ENCODE measurements around the gene ATXN7L3.

ATXN7L3 gene

DNA sequence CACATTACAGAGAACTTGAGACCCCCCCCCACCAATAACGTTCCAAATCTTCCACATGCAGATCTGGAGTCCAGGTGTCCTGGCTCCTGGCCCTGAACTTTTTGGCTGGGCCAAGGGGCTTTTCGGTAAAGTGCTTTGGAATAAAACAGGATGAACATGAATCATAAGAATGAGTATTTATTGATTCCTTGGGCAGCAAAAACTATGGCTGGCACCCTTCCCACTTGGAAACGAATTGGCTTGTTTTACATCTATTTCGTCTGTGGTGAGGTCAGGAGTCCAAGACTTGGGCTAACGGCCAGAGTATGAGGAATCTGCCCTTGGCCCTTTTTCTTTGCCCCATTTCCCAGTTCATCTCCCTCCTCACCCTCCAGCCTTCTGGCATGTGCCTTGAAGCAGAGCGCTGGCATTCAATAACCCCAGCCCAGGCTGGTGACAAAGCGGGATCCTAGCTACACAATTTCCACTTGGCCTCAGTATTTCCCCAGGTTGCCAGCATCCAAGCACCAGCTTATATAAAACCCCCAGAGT is 23.9 kb upstream of the ATXN7L3 start:
- Histone ChIP-seq H3K36me3 (peaks cover 5% of the 10 kb centered on the region), H3K9me3 (no peaks in the 10 kb centered on the region), H3K27me3 (no peaks in the 10 kb centered on the region), H3K4me1 (peaks cover 5% of the 10 kb centered on the region), H3K4me3 (ENCODE audit: low read depth, low read length) (no peak overlapping the region)
- DNase-seq: no peak
- TF ChIP-seq, protein P1, sequence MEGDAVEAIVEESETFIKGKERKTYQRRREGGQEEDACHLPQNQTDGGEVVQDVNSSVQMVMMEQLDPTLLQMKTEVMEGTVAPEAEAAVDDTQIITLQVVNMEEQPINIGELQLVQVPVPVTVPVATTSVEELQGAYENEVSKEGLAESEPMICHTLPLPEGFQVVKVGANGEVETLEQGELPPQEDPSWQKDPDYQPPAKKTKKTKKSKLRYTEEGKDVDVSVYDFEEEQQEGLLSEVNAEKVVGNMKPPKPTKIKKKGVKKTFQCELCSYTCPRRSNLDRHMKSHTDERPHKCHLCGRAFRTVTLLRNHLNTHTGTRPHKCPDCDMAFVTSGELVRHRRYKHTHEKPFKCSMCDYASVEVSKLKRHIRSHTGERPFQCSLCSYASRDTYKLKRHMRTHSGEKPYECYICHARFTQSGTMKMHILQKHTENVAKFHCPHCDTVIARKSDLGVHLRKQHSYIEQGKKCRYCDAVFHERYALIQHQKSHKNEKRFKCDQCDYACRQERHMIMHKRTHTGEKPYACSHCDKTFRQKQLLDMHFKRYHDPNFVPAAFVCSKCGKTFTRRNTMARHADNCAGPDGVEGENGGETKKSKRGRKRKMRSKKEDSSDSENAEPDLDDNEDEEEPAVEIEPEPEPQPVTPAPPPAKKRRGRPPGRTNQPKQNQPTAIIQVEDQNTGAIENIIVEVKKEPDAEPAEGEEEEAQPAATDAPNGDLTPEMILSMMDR (IDR thresholded peaks at IDR 0.05; ENCODE audit: low read depth, low read length): no peak

DNA sequence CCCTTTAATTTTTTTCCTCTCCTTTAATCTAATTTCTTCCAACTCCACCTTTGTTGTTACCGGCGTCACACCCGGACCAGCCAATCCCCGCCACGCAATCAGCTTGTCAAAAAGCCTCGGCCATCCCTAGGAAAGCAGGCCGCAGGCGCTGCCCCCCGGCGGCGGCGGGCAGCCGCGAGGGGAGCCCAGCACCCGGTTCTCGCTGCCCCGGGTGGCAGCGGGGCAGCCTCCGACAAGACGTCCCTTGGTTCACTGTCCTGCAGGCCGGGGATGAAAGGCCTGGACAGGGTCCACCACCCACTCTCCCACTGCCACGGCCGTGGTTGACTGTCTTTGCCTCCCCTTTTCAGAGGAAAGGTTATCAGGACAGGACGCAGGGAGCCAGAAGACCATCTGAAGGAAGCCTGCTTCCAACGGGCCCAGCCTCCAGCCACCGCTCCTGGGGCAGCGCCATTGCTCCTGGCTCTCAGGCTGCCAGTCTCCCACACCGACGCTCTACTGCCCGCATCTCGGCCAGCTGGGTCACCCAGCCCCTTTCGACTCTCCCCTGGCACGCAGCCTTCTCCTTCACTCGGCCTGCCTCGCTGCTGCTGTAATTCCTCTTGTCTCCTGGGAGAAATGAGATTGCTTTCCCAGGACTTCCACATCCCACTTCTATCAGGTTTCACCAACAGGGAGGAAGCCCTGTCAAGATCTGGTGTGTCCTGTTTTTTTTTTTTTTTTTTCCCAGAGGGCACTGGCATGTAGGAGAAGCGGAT is 22.6 kb upstream of the ATXN7L3 start:
- H3K4me3 ChIP-seq (ENCODE audit: low read depth, low read length): peak overlapping the region; percentile 84
- TF ChIP-seq, protein P1 (IDR thresholded peaks at IDR 0.05; ENCODE audit: low read depth, low read length): peak; percentile 29
- peak; percentile 85 for DNase-seq

GRCh38 chr17:44221862-44222111 is 22.1 kb upstream of the ATXN7L3 start:
- DNase-seq: no peak
- Histone ChIP-seq H3K27me3 (no peaks in the 10 kb centered on the region), H3K36me3 (peaks cover 14% of the 10 kb centered on the region), H3K9me3 (no peaks in the 10 kb centered on the region), H3K4me1 (peaks cover 5% of the 10 kb centered on the region), H3K4me3 (ENCODE audit: low read depth, low read length) (peak overlapping the region; percentile 84)
- TF ChIP-seq, protein P1 (IDR thresholded peaks at IDR 0.05; ENCODE audit: low read depth, low read length): no peak

More for the DNA sequence above, 22.6 kb upstream of the ATXN7L3 start:
- Histone ChIP-seq H3K27me3 (no peaks in the 10 kb centered on the region), H3K36me3 (peaks cover 9% of the 10 kb centered on the region), H3K9me3 (no peaks in the 10 kb centered on the region), H3K4me1 (peaks cover 5% of the 10 kb centered on the region)

- peak; percentile 90 for DNase-seq
- H3K4me1 ChIP-seq: peaks cover 5% of the 10 kb centered on the region
- H3K9me3 ChIP-seq: no peaks in the 10 kb centered on the region
- H3K27me3 ChIP-seq: no peaks in the 10 kb centered on the region
- H3K36me3 ChIP-seq: peaks cover 19% of the 10 kb centered on the region
- H3K4me3 ChIP-seq (ENCODE audit: low read depth, low read length): peak overlapping the region; percentile 84
- TF ChIP-seq, protein P1 (IDR thresholded peaks at IDR 0.05; ENCODE audit: low read depth, low read length): no peak
Measured at GRCh38 chr17:44221084-44221861, 21.6 kb upstream of the ATXN7L3 start.

- peaks cover 5% of the 10 kb centered on the region for H3K4me1 ChIP-seq
- TF ChIP-seq, protein P1 (IDR thresholded peaks at IDR 0.05; ENCODE audit: low read depth, low read length): no peak
- H3K36me3 ChIP-seq: peaks cover 27% of the 10 kb centered on the region
- H3K9me3 ChIP-seq: no peaks in the 10 kb centered on the region
- no peaks in the 10 kb centered on the region for H3K27me3 ChIP-seq
- peak; percentile 51 for DNase-seq
- H3K4me3 ChIP-seq (ENCODE audit: low read depth, low read length): peak overlapping the region; percentile 84
Measured at GRCh38 chr17:44220213-44221083, 20.8 kb upstream of the ATXN7L3 start.

Data from BE2C (cell line).